Upper lobe of left lung (tissue), 4 donors: ENCODE results near the gene CAMK2B.

Experiments
- POLR2A ChIP-seq, 4 donors: fragments of 450-650 bp; IDR thresholded peaks; one replicate each; pipeline ENCODE4 v1.5.1; 2016 to 2017; ENCODE audit warnings: antibody characterized with exemption in 4 of 4, mild to moderate bottlenecking in 2 of 4
- POLR2AphosphoS5 ChIP-seq, 2 donors: sonication (generic); formaldehyde crosslinking; IDR thresholded peaks; one replicate each; pipeline ENCODE4 v1.5.1; 2017; ENCODE audit warnings: antibody characterized with exemption in 2 of 2
- TF ChIP-seq, protein P1 (sequence below), 6 experiments: fragments of 450-650 bp in 4 of 6; fragments of 200-600 bp in 2 of 6; sonication (generic) in 2 of 6; IDR thresholded peaks; one replicate each; pipeline ENCODE4 v1.5.1; 2016 to 2019; ENCODE audit warnings: antibody characterized with exemption in 6 of 6

DNA sequence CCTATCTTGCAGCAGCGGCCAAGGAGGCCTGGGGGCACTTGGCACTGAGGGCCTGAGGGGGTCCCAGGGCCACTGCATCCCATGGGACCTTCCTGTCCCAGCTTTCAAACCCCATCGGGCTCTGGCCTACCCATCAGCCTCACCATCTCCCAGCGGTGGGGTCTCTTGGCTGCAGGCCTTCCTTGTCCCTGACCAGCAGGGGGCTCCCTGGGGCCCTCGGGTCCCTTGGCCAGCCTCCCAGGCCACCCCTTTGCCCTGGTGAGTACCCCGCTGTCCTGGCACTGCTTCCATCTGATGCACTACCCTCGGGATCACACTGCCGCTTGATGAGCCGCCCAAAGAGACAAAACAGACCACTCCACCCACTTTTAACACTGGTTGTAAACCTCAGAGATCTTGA, 81.1 kb downstream of the CAMK2B start:
- TF ChIP-seq, protein P1, sequence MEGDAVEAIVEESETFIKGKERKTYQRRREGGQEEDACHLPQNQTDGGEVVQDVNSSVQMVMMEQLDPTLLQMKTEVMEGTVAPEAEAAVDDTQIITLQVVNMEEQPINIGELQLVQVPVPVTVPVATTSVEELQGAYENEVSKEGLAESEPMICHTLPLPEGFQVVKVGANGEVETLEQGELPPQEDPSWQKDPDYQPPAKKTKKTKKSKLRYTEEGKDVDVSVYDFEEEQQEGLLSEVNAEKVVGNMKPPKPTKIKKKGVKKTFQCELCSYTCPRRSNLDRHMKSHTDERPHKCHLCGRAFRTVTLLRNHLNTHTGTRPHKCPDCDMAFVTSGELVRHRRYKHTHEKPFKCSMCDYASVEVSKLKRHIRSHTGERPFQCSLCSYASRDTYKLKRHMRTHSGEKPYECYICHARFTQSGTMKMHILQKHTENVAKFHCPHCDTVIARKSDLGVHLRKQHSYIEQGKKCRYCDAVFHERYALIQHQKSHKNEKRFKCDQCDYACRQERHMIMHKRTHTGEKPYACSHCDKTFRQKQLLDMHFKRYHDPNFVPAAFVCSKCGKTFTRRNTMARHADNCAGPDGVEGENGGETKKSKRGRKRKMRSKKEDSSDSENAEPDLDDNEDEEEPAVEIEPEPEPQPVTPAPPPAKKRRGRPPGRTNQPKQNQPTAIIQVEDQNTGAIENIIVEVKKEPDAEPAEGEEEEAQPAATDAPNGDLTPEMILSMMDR (IDR thresholded peaks at IDR 0.05), result peak in 4 of 6 experiments; percentile 12 to 26 (median 22)
- TF ChIP-seq POLR2A (IDR thresholded peaks at IDR 0.05) (no peak), POLR2AphosphoS5 (IDR thresholded peaks at IDR 0.05) (no peak)
